HepG2 (cell line): ENCODE results near the gene JTB. TPM values are rescaled to one million over a fixed set of nuclear protein-coding genes. Genes with fewer than 3 reads are reported as not detected.

ENCODE experiments used
- BCL6 ChIP-seq: IDR thresholded peaks from 2 replicates; pipeline ENCODE4 v1.6.1; 2016; ENCODE audit warnings: missing genetic modification reagents, missing compliant biosample characterization
- FOXM1 ChIP-seq: sonication (generic); formaldehyde crosslinking; IDR thresholded peaks from 2 replicates; pipeline ENCODE4 v1.5.0; 2020; ENCODE audit warnings: missing genetic modification reagents
- IKZF4 ChIP-seq: sonication (generic); formaldehyde crosslinking; IDR thresholded peaks from 2 replicates; pipeline ENCODE4 v1.5.1; 2020; ENCODE audit warnings: borderline replicate concordance, mild to moderate bottlenecking, low read depth, missing genetic modification reagents; ENCODE audit errors: not compliant biosample characterization
- KAT2B ChIP-seq: fragments of 150-350 bp; IDR thresholded peaks from 2 replicates; pipeline ENCODE4 v1.6.1; 2014; ENCODE audit warnings: low read depth, low read length, borderline replicate concordance
- RFXANK ChIP-seq: IDR thresholded peaks from 2 replicates; pipeline ENCODE4 v1.6.1; 2016
- ZFP36L1 ChIP-seq: sonication (generic); formaldehyde crosslinking; IDR thresholded peaks from 2 replicates; pipeline ENCODE4 v1.8.0; 2022; ENCODE audit warnings: mild to moderate bottlenecking, missing genetic modification reagents, moderate library complexity
- ZNF234 ChIP-seq: sonication (generic); formaldehyde crosslinking; conservative IDR thresholded peaks from 2 replicates; pipeline ENCODE4 v1.5.1; 2020; ENCODE audit warnings: mild to moderate bottlenecking, missing genetic modification reagents
- ZNF558 ChIP-seq: sonication (generic); formaldehyde crosslinking; IDR thresholded peaks from 2 replicates; pipeline ENCODE4 v1.9.0; 2022; ENCODE audit warnings: mild to moderate bottlenecking, missing genetic modification reagents, borderline replicate concordance
- ZNF616 ChIP-seq: sonication (generic); formaldehyde crosslinking; IDR thresholded peaks from 2 replicates; pipeline ENCODE4 v1.5.0; 2020; ENCODE audit warnings: low read depth, mild to moderate bottlenecking, missing genetic modification reagents
- ZNF781 ChIP-seq: sonication (generic); formaldehyde crosslinking; IDR thresholded peaks from 2 replicates; pipeline ENCODE4 v1.5.1; 2020; ENCODE audit warnings: borderline replicate concordance, mild to moderate bottlenecking, missing genetic modification reagents; ENCODE audit errors: not compliant biosample characterization
- polyA plus RNA-seq, 8 experiments: library from polyadenylated mRNA; depleted of rRNA in 3 of 8; stranded (reverse) in 7 of 8; unstranded in 1 of 8; fragments of >200 nt; fragmentation: Illumina TruSeq in 4 of 8; extraction: Trizol in 4 of 8; gene quantifications; 2 replicates each; pipeline versions ENCODE4 v1.2.1 to v1.2.3, GENCODE V29; 2011 to 2016; ENCODE audit warnings: low read depth in 4 of 8, missing spikeins in 1 of 8, mixed read lengths in 1 of 8; ENCODE audit not compliant: insufficient read depth in 1 of 8
- total RNA-seq, 5 experiments: library from RNA; depleted of rRNA; stranded (reverse); fragments of >200 nt; fragmentation: Illumina TruSeq; extraction: Trizol; gene quantifications; 2 replicates each; pipeline ENCODE4 v1.2.3, GENCODE V29; 2016; ENCODE audit warnings: low read depth in 1 of 5
- TF ChIP-seq, protein P1 (sequence below): sonication (generic); formaldehyde crosslinking; IDR thresholded peaks from 2 replicates; pipeline ENCODE4 v1.8.1; 2022; ENCODE audit warnings: low read depth, mild to moderate bottlenecking, missing genetic modification reagents
- TF ChIP-seq, protein P2 (sequence below): sonication (generic); formaldehyde crosslinking; IDR thresholded peaks from 2 replicates; pipeline ENCODE4 v1.5.0; 2020; ENCODE audit warnings: missing genetic modification reagents, mild to moderate bottlenecking, borderline replicate concordance
- TF ChIP-seq, protein P3 (sequence below): IDR thresholded peaks from 2 replicates; pipeline ENCODE4 v1.6.1; 2016; ENCODE audit warnings: missing biosample characterization, missing genetic modification reagents, low read depth
- TF ChIP-seq, protein P4 (sequence below): sonication (generic); formaldehyde crosslinking; IDR thresholded peaks from 2 replicates; pipeline ENCODE4 v1.4.0; 2020; ENCODE audit warnings: mild to moderate bottlenecking, missing genetic modification reagents
- TF ChIP-seq, protein P5 (sequence below): sonication (generic); formaldehyde crosslinking; conservative IDR thresholded peaks from 2 replicates; pipeline ENCODE4 v1.8.0; 2022; ENCODE audit warnings: low read depth, missing genetic modification reagents
- TF ChIP-seq, protein P6 (sequence below): sonication (generic); formaldehyde crosslinking; IDR thresholded peaks from 2 replicates; pipeline ENCODE4 v1.4.0; 2020; ENCODE audit warnings: missing genetic modification reagents

Gene JTB
- total and polyA plus RNA-seq, 2 of the 13 experiments (the other 11 are each of a cell fraction or from before 2014, with no cell fraction given): 96.7 to 99.2 TPM

DNA sequence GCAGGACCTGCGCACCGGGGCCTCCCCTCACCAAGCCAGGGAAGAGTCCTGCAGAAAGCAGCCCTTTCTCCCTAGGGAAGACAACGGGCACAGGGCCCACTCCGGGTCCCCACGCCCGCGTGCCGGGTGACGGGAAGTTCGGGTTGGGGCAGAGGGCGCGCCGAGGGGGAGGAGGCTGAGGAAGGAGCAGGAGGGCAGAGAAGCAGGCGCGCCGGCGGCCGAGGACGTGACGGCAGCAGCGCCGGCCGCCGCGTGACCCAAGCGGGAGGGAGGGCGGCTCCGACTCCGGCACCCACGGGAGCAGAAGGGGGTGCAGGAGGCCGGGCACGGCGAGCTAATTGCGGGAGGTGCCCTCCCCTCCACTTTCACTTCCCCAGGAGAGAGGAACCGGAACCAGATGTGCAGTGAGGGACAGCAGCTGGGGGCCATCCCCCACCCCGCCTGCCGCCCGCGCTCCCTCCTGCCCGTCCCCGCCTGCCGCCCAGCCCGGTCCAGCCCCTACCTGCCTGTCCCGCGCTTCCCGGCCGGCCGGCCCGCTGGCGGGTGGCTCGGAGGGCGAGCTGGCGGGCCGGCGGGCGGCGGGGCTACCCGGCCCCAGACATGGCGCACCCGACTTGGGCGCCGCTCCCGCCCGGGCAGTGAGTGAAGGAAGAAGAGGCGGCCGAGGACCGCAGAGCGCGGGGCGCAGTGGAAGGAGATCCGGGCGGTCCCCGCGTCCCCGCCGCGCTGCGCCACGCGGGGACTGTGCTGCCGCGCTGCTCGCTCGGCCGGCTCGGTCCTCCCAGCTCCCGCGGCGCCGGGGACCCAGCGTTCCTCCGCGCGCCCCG lies 31.5 kb downstream of the JTB start (continued):
- TF ChIP-seq ZNF558 (CRISPR knock-in tag) (no peak), ZNF234 (CRISPR knock-in tag) (no peak), BCL6 (no peak), KAT2B (no peak), ZNF616 (CRISPR knock-in tag) (no peak), ZNF781 (no peak), RFXANK (no peak), IKZF4 (no peak), FOXM1 (CRISPR knock-in tag) (no peak), ZFP36L1 (no peak)
- TF ChIP-seq, protein P1, sequence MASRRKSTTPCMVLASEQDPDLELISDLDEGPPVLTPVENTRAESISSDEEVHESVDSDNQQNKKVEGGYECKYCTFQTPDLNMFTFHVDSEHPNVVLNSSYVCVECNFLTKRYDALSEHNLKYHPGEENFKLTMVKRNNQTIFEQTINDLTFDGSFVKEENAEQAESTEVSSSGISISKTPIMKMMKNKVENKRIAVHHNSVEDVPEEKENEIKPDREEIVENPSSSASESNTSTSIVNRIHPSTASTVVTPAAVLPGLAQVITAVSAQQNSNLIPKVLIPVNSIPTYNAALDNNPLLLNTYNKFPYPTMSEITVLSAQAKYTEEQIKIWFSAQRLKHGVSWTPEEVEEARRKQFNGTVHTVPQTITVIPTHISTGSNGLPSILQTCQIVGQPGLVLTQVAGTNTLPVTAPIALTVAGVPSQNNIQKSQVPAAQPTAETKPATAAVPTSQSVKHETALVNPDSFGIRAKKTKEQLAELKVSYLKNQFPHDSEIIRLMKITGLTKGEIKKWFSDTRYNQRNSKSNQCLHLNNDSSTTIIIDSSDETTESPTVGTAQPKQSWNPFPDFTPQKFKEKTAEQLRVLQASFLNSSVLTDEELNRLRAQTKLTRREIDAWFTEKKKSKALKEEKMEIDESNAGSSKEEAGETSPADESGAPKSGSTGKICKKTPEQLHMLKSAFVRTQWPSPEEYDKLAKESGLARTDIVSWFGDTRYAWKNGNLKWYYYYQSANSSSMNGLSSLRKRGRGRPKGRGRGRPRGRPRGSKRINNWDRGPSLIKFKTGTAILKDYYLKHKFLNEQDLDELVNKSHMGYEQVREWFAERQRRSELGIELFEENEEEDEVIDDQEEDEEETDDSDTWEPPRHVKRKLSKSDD: no peak
- TF ChIP-seq, protein P2, sequence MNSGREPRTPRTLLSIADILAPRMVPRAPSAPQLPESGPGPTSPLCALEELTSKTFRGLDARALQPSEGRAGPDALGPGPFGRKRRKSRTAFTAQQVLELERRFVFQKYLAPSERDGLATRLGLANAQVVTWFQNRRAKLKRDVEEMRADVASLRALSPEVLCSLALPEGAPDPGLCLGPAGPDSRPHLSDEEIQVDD (CRISPR knock-in tag): 0 out of 2 replicates have a peak, but pooled peaks have one; percentile 41
- TF ChIP-seq, protein P3, sequence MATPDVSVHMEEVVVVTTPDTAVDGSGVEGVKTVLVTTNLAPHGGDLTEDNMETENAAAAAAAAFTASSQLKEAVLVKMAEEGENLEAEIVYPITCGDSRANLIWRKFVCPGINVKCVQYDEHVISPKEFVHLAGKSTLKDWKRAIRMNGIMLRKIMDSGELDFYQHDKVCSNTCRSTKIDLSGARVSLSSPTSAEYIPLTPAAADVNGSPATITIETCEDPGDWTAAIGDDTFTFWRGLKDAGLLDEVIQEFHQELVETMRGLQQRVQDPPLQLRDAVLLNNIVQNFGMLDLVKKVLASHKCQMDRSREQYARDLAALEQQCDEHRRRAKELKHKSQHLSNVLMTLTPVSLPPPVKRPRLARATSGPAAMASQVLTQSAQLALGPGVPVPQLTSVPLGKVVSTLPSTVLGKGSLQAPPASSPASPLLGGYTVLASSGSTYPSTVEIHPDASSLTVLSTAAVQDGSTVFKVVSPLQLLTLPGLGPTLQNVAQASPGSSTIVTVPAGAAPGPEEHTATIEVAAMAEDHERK (CRISPR knock-in tag): no peak
- TF ChIP-seq, protein P4, sequence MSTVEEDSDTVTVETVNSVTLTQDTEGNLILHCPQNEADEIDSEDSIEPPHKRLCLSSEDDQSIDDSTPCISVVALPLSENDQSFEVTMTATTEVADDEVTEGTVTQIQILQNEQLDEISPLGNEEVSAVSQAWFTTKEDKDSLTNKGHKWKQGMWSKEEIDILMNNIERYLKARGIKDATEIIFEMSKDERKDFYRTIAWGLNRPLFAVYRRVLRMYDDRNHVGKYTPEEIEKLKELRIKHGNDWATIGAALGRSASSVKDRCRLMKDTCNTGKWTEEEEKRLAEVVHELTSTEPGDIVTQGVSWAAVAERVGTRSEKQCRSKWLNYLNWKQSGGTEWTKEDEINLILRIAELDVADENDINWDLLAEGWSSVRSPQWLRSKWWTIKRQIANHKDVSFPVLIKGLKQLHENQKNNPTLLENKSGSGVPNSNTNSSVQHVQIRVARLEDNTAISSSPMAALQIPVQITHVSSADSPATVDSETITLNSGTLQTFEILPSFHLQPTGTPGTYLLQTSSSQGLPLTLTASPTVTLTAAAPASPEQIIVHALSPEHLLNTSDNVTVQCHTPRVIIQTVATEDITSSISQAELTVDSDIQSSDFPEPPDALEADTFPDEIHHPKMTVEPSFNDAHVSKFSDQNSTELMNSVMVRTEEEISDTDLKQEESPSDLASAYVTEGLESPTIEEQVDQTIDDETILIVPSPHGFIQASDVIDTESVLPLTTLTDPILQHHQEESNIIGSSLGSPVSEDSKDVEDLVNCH: no peak
- TF ChIP-seq, protein P5, sequence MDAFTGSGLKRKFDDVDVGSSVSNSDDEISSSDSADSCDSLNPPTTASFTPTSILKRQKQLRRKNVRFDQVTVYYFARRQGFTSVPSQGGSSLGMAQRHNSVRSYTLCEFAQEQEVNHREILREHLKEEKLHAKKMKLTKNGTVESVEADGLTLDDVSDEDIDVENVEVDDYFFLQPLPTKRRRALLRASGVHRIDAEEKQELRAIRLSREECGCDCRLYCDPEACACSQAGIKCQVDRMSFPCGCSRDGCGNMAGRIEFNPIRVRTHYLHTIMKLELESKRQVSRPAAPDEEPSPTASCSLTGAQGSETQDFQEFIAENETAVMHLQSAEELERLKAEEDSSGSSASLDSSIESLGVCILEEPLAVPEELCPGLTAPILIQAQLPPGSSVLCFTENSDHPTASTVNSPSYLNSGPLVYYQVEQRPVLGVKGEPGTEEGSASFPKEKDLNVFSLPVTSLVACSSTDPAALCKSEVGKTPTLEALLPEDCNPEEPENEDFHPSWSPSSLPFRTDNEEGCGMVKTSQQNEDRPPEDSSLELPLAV (CRISPR knock-in tag): no peak
- TF ChIP-seq, protein P6, sequence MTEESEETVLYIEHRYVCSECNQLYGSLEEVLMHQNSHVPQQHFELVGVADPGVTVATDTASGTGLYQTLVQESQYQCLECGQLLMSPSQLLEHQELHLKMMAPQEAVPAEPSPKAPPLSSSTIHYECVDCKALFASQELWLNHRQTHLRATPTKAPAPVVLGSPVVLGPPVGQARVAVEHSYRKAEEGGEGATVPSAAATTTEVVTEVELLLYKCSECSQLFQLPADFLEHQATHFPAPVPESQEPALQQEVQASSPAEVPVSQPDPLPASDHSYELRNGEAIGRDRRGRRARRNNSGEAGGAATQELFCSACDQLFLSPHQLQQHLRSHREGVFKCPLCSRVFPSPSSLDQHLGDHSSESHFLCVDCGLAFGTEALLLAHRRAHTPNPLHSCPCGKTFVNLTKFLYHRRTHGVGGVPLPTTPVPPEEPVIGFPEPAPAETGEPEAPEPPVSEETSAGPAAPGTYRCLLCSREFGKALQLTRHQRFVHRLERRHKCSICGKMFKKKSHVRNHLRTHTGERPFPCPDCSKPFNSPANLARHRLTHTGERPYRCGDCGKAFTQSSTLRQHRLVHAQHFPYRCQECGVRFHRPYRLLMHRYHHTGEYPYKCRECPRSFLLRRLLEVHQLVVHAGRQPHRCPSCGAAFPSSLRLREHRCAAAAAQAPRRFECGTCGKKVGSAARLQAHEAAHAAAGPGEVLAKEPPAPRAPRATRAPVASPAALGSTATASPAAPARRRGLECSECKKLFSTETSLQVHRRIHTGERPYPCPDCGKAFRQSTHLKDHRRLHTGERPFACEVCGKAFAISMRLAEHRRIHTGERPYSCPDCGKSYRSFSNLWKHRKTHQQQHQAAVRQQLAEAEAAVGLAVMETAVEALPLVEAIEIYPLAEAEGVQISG: peak; percentile 42; the same call in 1 of the 2 replicates
